NCI-H2171 treated with DMSO at 0.1 percent for 48 hours (cell line): ENCODE results near the gene SLC36A1.
"Not testable (repeated sequence)": the region's sequence is repeated elsewhere in the genome, so short reads cannot be mapped to it uniquely, and the experiment has no call there.

Experiments used
- DNase-seq: peaks from one replicate; lab custom pipeline; 2025; lab: John Stamatoyannopoulos, UW

SLC36A1 gene

DNA sequence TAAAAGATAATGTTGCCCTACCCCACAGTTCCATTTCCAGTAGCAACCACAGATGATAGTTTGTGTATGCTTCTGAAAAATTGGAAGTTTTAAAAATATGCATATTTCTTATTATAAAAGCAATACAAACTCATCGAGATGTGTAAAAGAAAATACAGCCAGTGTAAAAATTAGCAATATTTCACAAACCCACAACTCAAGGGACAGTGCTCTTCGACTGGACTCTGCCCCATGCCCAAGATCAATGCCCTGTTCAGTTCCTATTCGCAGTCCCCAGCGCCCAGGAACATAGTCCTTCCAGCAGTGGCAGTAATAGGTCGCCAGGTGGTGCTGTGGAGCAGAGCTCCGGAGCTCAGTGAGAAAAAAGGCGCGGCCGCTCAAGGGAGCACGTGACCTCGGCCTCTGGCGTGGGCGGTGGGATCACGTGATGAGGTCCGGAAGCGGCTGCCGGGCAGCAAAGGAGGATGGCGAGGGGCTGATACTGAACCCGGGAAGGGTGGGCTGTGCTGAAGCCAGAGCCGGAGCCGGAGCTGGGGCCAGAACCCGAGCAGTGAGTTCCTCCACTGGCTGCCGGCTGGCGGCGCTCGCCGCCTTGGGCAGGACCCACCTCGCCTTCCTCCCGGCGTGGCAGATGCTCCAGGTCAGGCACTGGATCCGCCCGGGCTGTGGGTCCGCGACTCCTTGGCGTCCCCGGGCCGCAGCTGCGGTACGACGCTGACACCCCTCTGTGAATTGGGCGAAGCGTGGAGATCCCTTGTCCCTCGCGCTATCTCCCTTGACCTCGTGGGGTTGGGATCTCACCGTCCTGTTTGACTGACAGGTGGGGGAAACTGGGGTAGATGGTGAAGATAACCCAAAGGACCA is at the start of gene SLC36A1:
TSS of gene SLC36A1 (plus strand) at position 430 of the 864 bp plus-strand sequence. CDS start 11,190 bp downstream, outside the sequence.
- peak; percentile 76 for DNase-seq

DNA sequence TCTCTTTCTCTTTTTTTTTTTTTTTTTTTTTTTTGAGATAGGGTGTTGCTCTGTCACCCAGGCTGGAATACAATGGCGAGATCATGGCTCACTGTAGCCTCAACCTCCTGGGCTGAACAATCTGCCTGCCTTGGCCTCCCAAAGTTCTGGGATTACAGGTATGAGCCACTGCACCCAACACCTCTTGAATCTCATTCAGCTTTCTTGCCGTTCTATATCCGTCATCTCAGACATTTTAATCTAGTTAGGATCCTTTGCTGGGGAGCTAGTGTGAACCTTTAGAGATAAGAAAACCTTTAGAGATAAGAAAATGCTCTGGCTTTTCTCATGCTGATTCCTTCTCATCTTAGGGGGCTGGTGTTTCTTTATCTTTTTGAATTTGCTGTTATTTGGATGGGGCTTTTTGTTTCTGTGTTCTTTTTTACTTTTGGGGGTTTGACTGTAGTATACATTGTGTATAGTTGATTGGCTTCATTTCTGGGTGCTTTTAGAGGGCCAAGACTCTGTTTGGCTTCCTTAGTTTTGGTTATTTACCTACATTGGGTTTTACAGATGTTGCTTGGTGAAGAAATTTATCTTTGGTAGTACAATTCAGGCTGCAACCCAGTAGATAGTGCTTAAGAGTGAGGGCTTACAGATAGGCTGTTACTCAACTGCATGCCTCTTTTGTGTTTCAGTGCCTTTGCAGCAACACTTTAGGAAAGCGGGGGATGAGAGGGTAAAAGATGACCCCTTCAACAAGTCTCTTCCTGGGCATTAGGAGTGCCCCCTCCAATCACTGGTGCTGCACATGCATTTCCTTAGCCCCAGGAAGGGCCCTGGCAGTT is 41.9 kb upstream of the SLC36A1 start:
- DNase-seq = no peak

- no peak for DNase-seq
These were observed 41.0 kb upstream of the SLC36A1 start for GRCh38 chr5:151406322-151406947.

DNA sequence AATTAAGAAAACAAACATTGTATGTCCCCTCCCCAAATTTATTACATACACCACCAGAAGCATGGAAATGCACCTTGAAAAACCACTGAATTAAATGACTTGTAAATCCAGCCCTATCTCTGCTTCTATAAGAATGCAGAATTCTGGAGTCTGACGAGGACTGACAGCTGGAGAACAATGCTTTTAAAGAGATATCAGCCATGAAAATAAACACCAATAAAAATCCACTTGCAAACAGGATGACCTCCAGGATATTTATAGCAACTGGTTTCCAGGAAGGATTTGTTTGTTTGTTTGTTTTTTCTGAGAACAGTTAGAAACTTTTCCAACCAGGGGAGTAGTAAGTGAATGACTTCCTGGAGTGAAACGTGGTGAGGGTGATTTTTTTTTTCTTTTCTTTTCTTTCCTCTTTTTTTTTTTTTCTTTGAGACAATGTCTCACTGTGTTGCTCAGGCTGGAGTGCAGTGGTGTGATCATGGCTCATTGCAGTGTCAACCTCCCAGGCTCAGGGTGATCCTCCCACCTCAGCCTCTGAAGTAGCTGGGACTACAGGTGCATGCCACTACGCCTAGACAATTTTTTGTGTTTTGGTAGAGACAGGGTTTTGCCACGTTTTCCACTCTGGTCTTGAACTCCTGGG is 38.7 kb upstream of the SLC36A1 start:
- no peak for DNase-seq

DNA sequence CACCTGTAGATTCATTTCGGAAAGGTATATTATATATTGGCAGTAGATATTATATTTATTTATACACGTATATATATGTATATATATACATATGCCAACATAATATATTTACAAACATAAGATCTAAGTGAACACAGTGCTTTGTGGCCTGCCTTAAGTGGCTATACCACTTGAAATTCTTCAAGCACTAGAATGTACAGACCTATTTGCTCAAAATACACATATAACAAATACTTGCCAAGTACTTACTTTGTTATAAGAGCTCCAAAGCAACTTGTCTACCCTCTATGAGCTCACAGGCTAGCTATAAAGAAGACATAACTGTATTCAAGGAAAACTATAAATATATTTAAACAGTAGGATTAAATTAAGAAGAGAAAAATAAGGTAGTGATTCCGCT is 33.6 kb upstream of the SLC36A1 start:
- DNase-seq = no peak

GRCh38 chr5:151414536-151414935 is 32.9 kb upstream of the SLC36A1 start:
- DNase-seq = no peak

DNA sequence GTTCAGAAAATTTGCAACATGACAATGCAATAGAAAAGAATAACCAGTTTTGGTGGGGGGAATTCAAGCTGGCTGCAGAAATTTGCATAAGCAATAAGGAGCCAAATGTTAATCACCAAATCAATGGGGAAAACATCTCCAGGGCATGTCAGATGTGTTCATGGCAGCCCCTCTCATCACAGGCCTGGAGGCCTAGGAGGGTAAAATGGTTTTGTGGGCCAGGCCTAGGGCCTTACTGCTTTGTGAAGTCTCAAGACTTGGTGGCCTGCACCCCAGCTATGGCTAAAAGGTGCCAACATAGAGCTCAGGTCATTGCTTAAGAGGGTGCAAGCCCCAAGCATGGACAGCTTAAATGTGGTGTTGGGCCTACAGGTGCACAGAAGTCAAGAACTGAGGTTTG is 29.7 kb upstream of the SLC36A1 start:
- no peak for DNase-seq

DNA sequence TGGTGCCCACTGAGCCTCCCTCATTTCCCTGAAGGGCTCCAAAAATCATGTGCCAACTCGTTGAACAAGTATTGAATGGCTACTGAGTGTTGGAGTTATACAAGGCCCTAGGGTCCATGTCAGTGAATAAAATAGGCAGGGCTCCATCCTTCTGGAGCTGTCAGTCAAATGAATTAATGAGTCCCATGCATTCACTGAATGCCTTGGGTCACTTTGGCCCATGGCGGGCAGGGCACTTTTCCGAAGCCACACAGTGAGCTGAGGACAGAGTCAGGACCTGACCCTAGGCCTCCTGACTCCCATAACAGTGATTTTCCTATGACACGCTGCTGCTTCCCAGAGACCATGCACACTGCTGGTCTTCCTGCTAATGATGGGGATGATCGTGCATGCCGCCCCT is 27.3 kb upstream of the SLC36A1 start:
- DNase-seq = no peak

- no peak for DNase-seq
These were observed 22.4 kb upstream of the SLC36A1 start for GRCh38 chr5:151424892-151425523.

DNA sequence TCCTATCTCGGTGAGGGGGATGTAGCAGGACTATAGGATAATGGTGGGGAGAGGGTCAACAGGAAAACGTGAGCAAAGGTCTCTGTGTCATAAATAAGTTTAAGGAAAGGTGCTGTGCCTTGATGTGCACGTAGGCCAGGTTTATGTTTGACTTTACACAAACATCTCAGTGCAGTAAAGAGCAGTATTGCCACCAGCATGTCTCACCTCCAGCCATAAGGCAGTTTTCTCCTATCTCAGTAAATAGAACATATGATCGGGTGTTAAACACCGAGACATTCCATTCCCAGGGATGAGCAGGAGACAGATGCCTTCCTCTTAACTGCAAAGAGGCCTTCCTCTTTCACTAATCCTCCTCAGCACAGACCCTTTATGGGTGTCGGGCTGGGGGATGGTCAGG is 21.1 kb upstream of the SLC36A1 start:
- DNase-seq = not testable (repeated sequence)

- no peak for DNase-seq
These were observed 20.1 kb upstream of the SLC36A1 start for GRCh38 chr5:151427258-151427657.

DNA sequence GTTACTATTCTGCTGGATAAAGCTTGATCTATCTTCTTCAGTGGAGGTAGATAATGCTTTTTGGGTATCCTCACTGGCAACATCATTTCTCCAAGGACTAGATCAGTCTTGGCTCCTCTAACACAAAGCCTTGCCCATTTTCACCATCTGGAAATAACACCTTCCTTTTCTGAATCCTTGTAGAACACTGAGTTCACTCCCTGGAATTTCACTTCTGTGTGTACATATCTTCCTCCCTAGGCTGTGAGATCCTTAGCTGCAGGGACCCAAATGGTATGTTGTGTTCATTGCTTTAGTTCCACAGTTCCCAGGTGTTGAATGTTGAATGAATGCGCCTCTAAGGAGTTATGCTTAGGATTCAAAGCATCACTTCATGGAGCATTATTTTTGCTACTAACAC is 16.7 kb upstream of the SLC36A1 start:
- DNase-seq = no peak

- DNase-seq = no peak
These were observed 15.7 kb upstream of the SLC36A1 start for GRCh38 chr5:151431666-151432065.

DNA sequence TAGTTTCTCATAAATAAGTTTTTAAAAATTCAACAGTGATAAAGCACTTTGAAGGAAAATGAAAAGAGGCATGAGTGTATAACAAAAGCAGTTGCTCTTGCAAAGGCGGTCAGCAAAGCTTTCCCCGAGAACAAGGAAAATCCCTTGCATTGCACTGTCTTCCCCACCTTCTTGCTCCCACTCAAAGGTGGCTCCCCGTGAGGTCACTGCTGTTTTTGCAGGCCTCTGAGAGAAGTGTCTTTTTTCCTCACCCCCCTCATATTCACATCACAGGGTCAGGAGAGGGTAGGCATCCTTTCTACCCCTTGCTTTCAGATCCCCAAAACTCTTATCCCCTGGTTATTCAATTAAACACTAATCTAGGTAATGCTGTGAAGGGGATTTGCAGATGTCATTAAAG is 15.2 kb upstream of the SLC36A1 start:
- DNase-seq = no peak

GRCh38 chr5:151434570-151435237 is 12.7 kb upstream of the SLC36A1 start:
- no peak for DNase-seq

DNA sequence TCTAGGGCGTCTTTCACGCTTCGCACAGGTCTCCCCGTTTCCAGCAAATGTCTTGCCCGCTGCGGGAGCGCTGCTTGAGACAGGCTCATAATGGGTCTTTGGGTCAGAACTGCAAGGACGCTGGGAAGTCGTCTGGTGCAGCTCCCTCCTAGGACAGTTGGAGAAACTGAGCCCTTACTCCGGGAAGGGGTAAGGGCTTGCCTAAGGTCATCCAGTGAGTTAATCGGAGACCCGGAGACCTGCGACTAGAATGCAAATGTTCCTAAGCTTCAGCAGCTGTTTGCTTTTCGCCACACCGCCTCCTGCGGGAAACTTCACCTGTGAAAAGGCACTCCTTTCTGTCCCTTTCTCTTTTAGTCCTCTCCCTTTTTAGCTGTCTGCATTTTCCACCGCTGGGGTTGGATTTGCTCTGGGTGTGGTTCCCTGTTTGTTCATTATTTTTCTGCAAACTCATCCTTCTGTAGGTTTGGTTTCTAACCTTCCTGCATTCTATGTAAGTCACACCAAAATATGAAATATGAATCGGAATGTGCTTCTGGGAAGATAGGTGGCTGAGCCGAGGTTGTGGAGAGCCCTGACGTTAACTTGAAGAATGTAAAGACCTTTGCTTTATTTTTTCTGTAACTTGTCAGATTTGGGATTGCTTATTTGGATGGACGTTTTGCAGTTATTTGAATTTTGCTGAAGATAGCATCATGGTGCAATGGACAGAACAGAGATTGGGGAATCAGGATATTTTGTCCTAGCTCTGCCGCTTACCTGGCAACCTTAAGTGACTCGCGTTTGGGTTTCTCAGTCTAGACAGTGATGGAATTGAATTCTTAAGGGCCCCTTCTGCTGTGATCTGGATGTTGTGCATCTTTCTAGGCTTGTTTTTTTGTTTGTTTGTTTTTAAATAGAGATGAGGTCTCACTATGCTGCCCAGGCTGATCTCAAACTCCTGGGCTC is 909 bp downstream of the SLC36A1 start:
- DNase-seq = peak; percentile 14

DNA sequence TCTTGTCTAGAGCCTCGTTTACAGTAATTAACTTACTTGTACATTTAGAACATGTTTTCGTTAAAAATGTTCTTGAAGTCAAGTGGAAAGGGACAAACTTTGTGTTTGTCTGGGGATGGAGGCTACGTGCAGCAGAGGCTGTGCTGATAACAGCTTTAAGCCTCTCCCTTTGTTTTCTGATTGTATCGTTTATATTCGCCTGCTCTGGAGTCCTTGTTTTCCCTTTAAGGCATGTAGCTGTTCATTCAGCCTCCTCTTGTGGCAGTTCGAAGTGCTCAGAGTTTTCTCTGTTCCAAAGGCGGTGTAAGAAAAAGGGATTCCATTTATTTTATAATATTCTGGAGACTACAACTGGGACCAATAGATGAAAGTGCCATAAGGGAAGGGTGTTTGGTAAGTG is 1.9 kb downstream of the SLC36A1 start:
- DNase-seq = no peak

DNA sequence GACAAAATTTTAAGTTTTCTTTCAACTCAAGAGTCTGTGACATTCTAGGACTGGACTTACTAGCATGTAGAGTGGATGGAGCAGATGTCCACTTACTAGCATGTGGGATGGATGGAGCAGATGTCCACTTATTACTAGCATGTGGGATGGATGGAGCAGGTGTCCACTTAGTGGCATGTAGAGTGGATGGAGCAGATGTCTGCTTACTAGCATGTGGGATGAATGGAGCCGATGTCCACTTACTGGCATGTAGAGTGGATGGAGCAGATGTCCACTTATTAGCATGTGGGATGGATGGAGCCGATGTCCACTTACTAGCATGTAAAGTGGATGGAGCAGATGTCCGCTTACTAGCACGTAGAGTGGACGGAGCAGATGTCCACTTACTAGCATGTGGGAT is 2.4 kb downstream of the SLC36A1 start:
- no peak for DNase-seq

- DNase-seq = no peak
These were observed 3.2 kb downstream of the SLC36A1 start for GRCh38 chr5:151450605-151451004.
